Neural progenitor cell (in vitro differentiated cells): ENCODE results near the gene SH3GLB2. TPM values are rescaled to one million over a fixed set of nuclear protein-coding genes. Genes with fewer than 3 reads are reported as not detected.

Experiments
- DNase-seq: peaks from one replicate; pipeline ENCODE4 v3.0.0-alpha.2; 2016; ENCODE audit warnings: low spot score
- H2AFZ ChIP-seq: fragments of 200-600 bp; sonication (generic); replicated peaks from 2 replicates; pipeline ENCODE4 v1.6.1; 2016; ENCODE audit warnings: antibody characterized with exemption
- H3F3A ChIP-seq: fragments of 200-600 bp; sonication (generic); 2 replicates; pipeline ENCODE4 v1.6.1; 2016; ENCODE audit warnings: antibody characterized with exemption, low read depth
- H3K27ac ChIP-seq: fragments of 200-600 bp; sonication (generic); 2 replicates; pipeline ENCODE4 v1.5.1; 2016; ENCODE audit warnings: mild to moderate bottlenecking
- H3K27me3 ChIP-seq: fragments of 200-600 bp; sonication (generic); 2 replicates; pipeline ENCODE4 v1.6.1; 2016; ENCODE audit warnings: mild to moderate bottlenecking, moderate library complexity
- H3K36me3 ChIP-seq: fragments of 200-600 bp; sonication (generic); 2 replicates; pipeline ENCODE4 v1.5.1; 2016
- H3K4me1 ChIP-seq: fragments of 200-600 bp; sonication (generic); 2 replicates; pipeline ENCODE4 v1.6.1; 2016; ENCODE audit warnings: mixed run types
- H3K4me2 ChIP-seq: fragments of 200-600 bp; sonication (generic); 2 replicates; pipeline ENCODE4 v1.6.1; 2016
- H3K4me3 ChIP-seq: fragments of 200-600 bp; sonication (generic); 2 replicates; pipeline ENCODE4 v1.5.1; 2016
- H3K79me2 ChIP-seq: fragments of 200-600 bp; sonication (generic); 2 replicates; pipeline ENCODE4 v1.6.1; 2016; ENCODE audit warnings: low read depth
- H3K9ac ChIP-seq: fragments of 200-600 bp; sonication (generic); 2 replicates; pipeline ENCODE4 v1.6.1; 2016
- H3K9me3 ChIP-seq: fragments of 200-600 bp; sonication (generic); 2 replicates; pipeline ENCODE4 v1.5.1; 2016; ENCODE audit warnings: low read depth
- H4K20me1 ChIP-seq: fragments of 200-600 bp; sonication (generic); 2 replicates; pipeline ENCODE4 v1.6.1; 2016; ENCODE audit warnings: low read depth
- H3K27ac Mint-ChIP-seq: 3 replicates; pipeline ENCODE4 v1.8.0; 2021; ENCODE audit warnings: mixed read lengths
- H3K27me3 Mint-ChIP-seq: 2 replicates; pipeline ENCODE4 v1.8.0; 2022; ENCODE audit warnings: low read depth, mild to moderate bottlenecking, inconsistent platforms, moderate library complexity, mixed read lengths; ENCODE audit not compliant: insufficient read depth
- H3K36me3 Mint-ChIP-seq: 3 replicates; pipeline ENCODE4 v1.8.0; 2021; ENCODE audit warnings: mixed read lengths
- H3K4me1 Mint-ChIP-seq: 3 replicates; pipeline ENCODE4 v1.8.0; 2021; ENCODE audit warnings: mixed read lengths
- H3K4me3 Mint-ChIP-seq: 3 replicates; pipeline ENCODE4 v1.8.0; 2021; ENCODE audit warnings: mild to moderate bottlenecking, moderate library complexity, mixed read lengths
- H3K9me3 Mint-ChIP-seq: 3 replicates; pipeline ENCODE4 v1.8.0; 2020; ENCODE audit warnings: mixed read lengths
- EZH2 ChIP-seq: fragments of 200-600 bp; sonication (generic); IDR thresholded peaks from 2 replicates; pipeline ENCODE4 v1.6.1; 2017; ENCODE audit warnings: antibody characterized with exemption, mild to moderate bottlenecking, moderate library complexity
- EZH2phosphoT487 ChIP-seq: fragments of 200-600 bp; sonication (generic); IDR thresholded peaks from 2 replicates; pipeline ENCODE4 v1.6.1; 2017; ENCODE audit warnings: antibody characterized with exemption
- total RNA-seq: library from RNA; depleted of rRNA; stranded (reverse); fragments of >200 nt; gene quantifications from 2 replicates; pipeline ENCODE4 v1.2.3, GENCODE V29; 2015; ENCODE audit warnings: low replicate concordance
- TF ChIP-seq, protein P1 (sequence below): fragments of 200-600 bp; sonication (generic); IDR thresholded peaks from 2 replicates; pipeline ENCODE4 v1.5.1; 2017; ENCODE audit warnings: antibody characterized with exemption, mild to moderate bottlenecking

The SH3GLB2 gene
- total RNA-seq, 1 donor from 2014 or later = 45.7 TPM

GRCh38 chr9:128998462-128998861, 29.7 kb downstream of the SH3GLB2 start:
- Histone ChIP-seq H3K27me3 (no peaks in the 10 kb centered on the region), H3K27ac (no peak overlapping the region), H3K36me3 (peaks cover 3% of the 10 kb centered on the region), H3K79me2 (no peaks in the 10 kb centered on the region), H3F3A (no peaks in the 10 kb centered on the region), H4K20me1 (peaks cover 2% of the 10 kb centered on the region), H3K4me3 (no peak overlapping the region), H2AFZ (no peak overlapping the region), H3K4me1 (no peaks in the 10 kb centered on the region), H3K4me2 (no peak overlapping the region), H3K9me3 (no peaks in the 10 kb centered on the region), H3K9ac (no peak overlapping the region)
- Mint-ChIP-seq H3K27ac (no peak overlapping the region), H3K4me1 (no peaks in the 10 kb centered on the region), H3K4me3 (no peak overlapping the region), H3K27me3 (peaks cover 3% of the 10 kb centered on the region), H3K36me3 (peaks cover 61% of the 10 kb centered on the region), H3K9me3 (no peaks in the 10 kb centered on the region)
- DNase-seq = no peak
- TF ChIP-seq EZH2phosphoT487 (no peak), EZH2 (no peak)
- TF ChIP-seq, protein P1, sequence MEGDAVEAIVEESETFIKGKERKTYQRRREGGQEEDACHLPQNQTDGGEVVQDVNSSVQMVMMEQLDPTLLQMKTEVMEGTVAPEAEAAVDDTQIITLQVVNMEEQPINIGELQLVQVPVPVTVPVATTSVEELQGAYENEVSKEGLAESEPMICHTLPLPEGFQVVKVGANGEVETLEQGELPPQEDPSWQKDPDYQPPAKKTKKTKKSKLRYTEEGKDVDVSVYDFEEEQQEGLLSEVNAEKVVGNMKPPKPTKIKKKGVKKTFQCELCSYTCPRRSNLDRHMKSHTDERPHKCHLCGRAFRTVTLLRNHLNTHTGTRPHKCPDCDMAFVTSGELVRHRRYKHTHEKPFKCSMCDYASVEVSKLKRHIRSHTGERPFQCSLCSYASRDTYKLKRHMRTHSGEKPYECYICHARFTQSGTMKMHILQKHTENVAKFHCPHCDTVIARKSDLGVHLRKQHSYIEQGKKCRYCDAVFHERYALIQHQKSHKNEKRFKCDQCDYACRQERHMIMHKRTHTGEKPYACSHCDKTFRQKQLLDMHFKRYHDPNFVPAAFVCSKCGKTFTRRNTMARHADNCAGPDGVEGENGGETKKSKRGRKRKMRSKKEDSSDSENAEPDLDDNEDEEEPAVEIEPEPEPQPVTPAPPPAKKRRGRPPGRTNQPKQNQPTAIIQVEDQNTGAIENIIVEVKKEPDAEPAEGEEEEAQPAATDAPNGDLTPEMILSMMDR = no peak

- no peak overlapping the region for H3K4me3 Mint-ChIP-seq
- H3K9ac ChIP-seq = no peak overlapping the region
- H3K36me3 Mint-ChIP-seq = peaks cover 48% of the 10 kb centered on the region
Observed at GRCh38 chr9:128995791-128996190, 32.3 kb downstream of the SH3GLB2 start.

DNA sequence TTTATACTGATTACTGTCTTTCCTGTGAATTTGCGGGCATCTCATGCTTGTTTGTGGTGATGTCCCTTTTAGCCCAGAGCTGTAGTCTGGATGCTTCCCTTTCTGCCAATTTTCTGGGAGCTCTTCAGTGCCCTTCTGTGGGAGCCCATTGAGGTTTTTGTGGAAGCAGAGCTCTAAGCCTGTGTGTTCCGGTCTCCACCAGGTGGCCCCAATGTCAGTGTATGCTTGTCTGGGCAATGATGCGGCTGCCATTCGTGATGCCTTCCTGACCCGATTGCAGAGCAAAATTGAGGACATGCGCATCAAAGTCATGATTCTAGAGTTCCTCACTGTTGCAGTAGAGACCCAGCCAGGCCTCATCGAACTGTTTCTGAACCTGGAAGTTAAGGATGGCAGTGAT, 35.1 kb downstream of the SH3GLB2 start:
- Mint-ChIP-seq H3K4me3 (no peak overlapping the region), H3K27me3 (no peaks in the 10 kb centered on the region)

More at GRCh38 chr9:128995791-128996190, 32.3 kb downstream of the SH3GLB2 start:
- H4K20me1 ChIP-seq = peaks cover 2% of the 10 kb centered on the region
- no peak for DNase-seq
- H3K36me3 ChIP-seq = peaks cover 10% of the 10 kb centered on the region
- no peaks in the 10 kb centered on the region for H3F3A ChIP-seq
- no peak overlapping the region for H3K4me3 ChIP-seq
- H2AFZ ChIP-seq = no peak overlapping the region
- no peaks in the 10 kb centered on the region for H3K79me2 ChIP-seq
- H3K27ac ChIP-seq = no peak overlapping the region
- no peaks in the 10 kb centered on the region for H3K9me3 ChIP-seq
- H3K4me1 Mint-ChIP-seq = no peaks in the 10 kb centered on the region
- no peak overlapping the region for H3K27ac Mint-ChIP-seq
- H3K27me3 Mint-ChIP-seq = no peaks in the 10 kb centered on the region
- no peak overlapping the region for H3K4me2 ChIP-seq
- H3K9me3 Mint-ChIP-seq = no peaks in the 10 kb centered on the region
- TF ChIP-seq, protein P1 = no peak
- no peak for TF ChIP-seq EZH2phosphoT487
- no peak for TF ChIP-seq EZH2
- no peaks in the 10 kb centered on the region for H3K27me3 ChIP-seq
- H3K4me1 ChIP-seq = no peaks in the 10 kb centered on the region

More for the DNA sequence above, 35.1 kb downstream of the SH3GLB2 start:
- TF ChIP-seq EZH2phosphoT487 = no peak
- TF ChIP-seq, protein P1 = peak; percentile 38
- H3K27ac ChIP-seq = no peak overlapping the region
- H3K9ac ChIP-seq = no peak overlapping the region
- no peaks in the 10 kb centered on the region for H3K27me3 ChIP-seq
- no peaks in the 10 kb centered on the region for H3K9me3 Mint-ChIP-seq
- H4K20me1 ChIP-seq = no peaks in the 10 kb centered on the region
- H3K4me1 ChIP-seq = no peaks in the 10 kb centered on the region
- H3K36me3 ChIP-seq = peaks cover 10% of the 10 kb centered on the region
- no peak overlapping the region for H3K4me2 ChIP-seq
- H2AFZ ChIP-seq = no peak overlapping the region
- H3K9me3 ChIP-seq = no peaks in the 10 kb centered on the region
- peaks cover 40% of the 10 kb centered on the region for H3K36me3 Mint-ChIP-seq
- H3F3A ChIP-seq = no peaks in the 10 kb centered on the region
- H3K4me3 ChIP-seq = no peak overlapping the region
- H3K27ac Mint-ChIP-seq = no peak overlapping the region
- H3K4me1 Mint-ChIP-seq = no peaks in the 10 kb centered on the region
- H3K79me2 ChIP-seq = no peaks in the 10 kb centered on the region
- DNase-seq = peak; percentile 22
